ENCODE results near the gene CPT2. TPM values are rescaled to one million over a fixed set of nuclear protein-coding genes. Genes with fewer than 3 reads are reported as not detected.

Gene CPT2
- total and polyA plus RNA-seq, 2 of the 13 experiments (the other 11 are each of a cell fraction or from before 2014, with no cell fraction given), result 12.6 to 14.6 TPM

- TF ChIP-seq ZNF407 (CRISPR knock-in tag; IDR thresholded peaks at IDR 0.05; ENCODE audit: not compliant biosample characterization), result no peak
- 0 out of 2 replicates have a peak, but pooled peaks have one; percentile 21 for TF ChIP-seq DRAP1 (CRISPR knock-in tag; IDR thresholded peaks at IDR 0.05)
- TF ChIP-seq IRF9 (CRISPR knock-in tag; IDR thresholded peaks at IDR 0.05; ENCODE audit: borderline replicate concordance), result no peak
- TF ChIP-seq TAF1 (CRISPR knock-in tag; IDR thresholded peaks at IDR 0.05), result no peak
- TF ChIP-seq ZNF329 (CRISPR knock-in tag; IDR thresholded peaks at IDR 0.05; ENCODE audit: low read depth), result no peak
- TF ChIP-seq ZNF276 (CRISPR knock-in tag; IDR thresholded peaks at IDR 0.05; ENCODE audit: low read depth), result no peak
- no peak for TF ChIP-seq ZNF609 (CRISPR knock-in tag; IDR thresholded peaks at IDR 0.05; ENCODE audit: borderline replicate concordance)
Observed at GRCh38 chr1:53176452-53177208, 20.0 kb upstream of the CPT2 start (continued).
